ENCODE measurements around the gene KIF7. TPM values are rescaled to one million over a fixed set of nuclear protein-coding genes. Genes with fewer than 3 reads are reported as not detected.

KIF7 gene
- total RNA-seq, 1 donor from 2014 or later, result 4.3 TPM

DNA sequence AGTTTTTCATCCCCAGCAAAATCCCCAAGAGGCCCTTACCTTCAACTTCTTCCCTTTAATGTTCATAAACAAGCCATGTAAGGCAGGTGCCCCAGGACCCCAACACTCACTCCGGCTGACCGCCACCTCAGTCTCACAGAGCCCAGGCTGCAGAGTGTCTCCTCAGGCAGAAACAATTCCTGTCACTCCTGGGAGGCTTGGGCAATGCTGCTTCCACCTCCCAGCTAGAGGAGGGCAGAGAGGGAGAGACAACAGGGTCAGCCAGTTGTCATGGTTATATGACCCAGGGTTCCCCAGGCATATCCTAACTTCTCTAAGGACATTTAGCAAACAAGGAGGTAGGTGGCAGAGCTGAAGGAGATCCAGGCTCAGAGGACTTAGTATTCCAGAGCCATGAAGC is 23.9 kb upstream of the KIF7 start, which contains the start of gene PLIN1:
TSS of gene PLIN1 (minus strand) at position 156 of the 400 bp plus-strand sequence. CDS start 1,878 bp downstream, outside the sequence.
- H3K27ac ChIP-seq, result no peak within 1 kb of the TSS
- H3K4me1 ChIP-seq, result no peaks in the 10 kb centered on the region
- H3K27me3 ChIP-seq, result no peaks in the 10 kb centered on the region
- Mint-ChIP-seq H3K36me3 (no peaks in the 10 kb centered on the region), H3K4me3 (no peak within 1 kb of the TSS), H3K27ac (peak within 1 kb of the TSS; percentile 92), H3K9me3 (no peaks in the 10 kb centered on the region), H3K4me1 (peaks cover 11% of the 10 kb centered on the region), H3K27me3 (ENCODE audit: insufficient read depth, low read depth) (peaks cover 3% of the 10 kb centered on the region)
- H2AFZ ChIP-seq (replicated peaks), result no peak within 1 kb of the TSS
- no peaks in the 10 kb centered on the region for H3K36me3 ChIP-seq
- no peak within 1 kb of the TSS for H3K9ac ChIP-seq
- no peak within 1 kb of the TSS for H3K4me2 ChIP-seq
- no peaks in the 10 kb centered on the region for H3F3A ChIP-seq (ENCODE audit: low read depth)
- no peak for DNase-seq (ENCODE audit: low spot score)
- TF ChIP-seq EZH2 (IDR thresholded peaks at IDR 0.05), result no peak
- no peak for TF ChIP-seq EZH2phosphoT487 (IDR thresholded peaks at IDR 0.05)
- TF ChIP-seq, protein P1, sequence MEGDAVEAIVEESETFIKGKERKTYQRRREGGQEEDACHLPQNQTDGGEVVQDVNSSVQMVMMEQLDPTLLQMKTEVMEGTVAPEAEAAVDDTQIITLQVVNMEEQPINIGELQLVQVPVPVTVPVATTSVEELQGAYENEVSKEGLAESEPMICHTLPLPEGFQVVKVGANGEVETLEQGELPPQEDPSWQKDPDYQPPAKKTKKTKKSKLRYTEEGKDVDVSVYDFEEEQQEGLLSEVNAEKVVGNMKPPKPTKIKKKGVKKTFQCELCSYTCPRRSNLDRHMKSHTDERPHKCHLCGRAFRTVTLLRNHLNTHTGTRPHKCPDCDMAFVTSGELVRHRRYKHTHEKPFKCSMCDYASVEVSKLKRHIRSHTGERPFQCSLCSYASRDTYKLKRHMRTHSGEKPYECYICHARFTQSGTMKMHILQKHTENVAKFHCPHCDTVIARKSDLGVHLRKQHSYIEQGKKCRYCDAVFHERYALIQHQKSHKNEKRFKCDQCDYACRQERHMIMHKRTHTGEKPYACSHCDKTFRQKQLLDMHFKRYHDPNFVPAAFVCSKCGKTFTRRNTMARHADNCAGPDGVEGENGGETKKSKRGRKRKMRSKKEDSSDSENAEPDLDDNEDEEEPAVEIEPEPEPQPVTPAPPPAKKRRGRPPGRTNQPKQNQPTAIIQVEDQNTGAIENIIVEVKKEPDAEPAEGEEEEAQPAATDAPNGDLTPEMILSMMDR (IDR thresholded peaks at IDR 0.05), result no peak
- H3K4me3 ChIP-seq, result no peak within 1 kb of the TSS
- no peaks in the 10 kb centered on the region for H3K79me2 ChIP-seq (ENCODE audit: low read depth)
- H4K20me1 ChIP-seq (ENCODE audit: low read depth), result no peaks in the 10 kb centered on the region
- H3K9me3 ChIP-seq (ENCODE audit: low read depth), result no peaks in the 10 kb centered on the region

DNA sequence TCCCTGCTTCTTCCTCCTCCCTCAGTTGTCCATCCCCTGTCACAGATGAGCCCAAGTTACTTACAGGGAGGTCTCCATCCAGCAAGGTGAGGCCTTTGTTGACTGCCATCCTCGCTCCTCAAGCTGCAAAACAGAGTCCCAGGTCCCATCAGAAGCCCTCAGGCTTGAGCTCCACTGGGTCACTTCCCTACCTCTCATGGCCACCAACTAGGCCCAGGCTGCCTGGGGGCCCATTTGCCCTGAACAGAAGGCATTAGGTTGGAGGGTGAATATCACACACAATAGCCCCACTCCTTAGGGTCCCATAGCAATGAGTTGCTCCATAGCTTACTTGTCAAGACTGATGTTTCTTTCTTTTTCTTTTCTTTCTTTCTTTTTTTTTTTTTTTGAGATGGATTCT is 22.1 kb upstream of the KIF7 start:
- no peak overlapping the region for H3K9ac ChIP-seq
- no peaks in the 10 kb centered on the region for H3K27me3 ChIP-seq
- H3K79me2 ChIP-seq (ENCODE audit: low read depth), result no peaks in the 10 kb centered on the region
- TF ChIP-seq, protein P1 (IDR thresholded peaks at IDR 0.05), result no peak
- DNase-seq (ENCODE audit: low spot score), result no peak
- no peak overlapping the region for H3K4me2 ChIP-seq
- Mint-ChIP-seq H3K27ac (no peak overlapping the region), H3K27me3 (ENCODE audit: insufficient read depth, low read depth) (peaks cover 5% of the 10 kb centered on the region), H3K9me3 (no peaks in the 10 kb centered on the region), H3K4me1 (peaks cover 15% of the 10 kb centered on the region), H3K4me3 (no peak overlapping the region), H3K36me3 (no peaks in the 10 kb centered on the region)
- H4K20me1 ChIP-seq (ENCODE audit: low read depth), result no peaks in the 10 kb centered on the region
- no peak overlapping the region for H3K4me3 ChIP-seq
- H3K9me3 ChIP-seq (ENCODE audit: low read depth), result no peaks in the 10 kb centered on the region
- no peaks in the 10 kb centered on the region for H3F3A ChIP-seq (ENCODE audit: low read depth)
- H2AFZ ChIP-seq (replicated peaks), result no peak overlapping the region
- H3K36me3 ChIP-seq, result no peaks in the 10 kb centered on the region
- H3K4me1 ChIP-seq, result no peaks in the 10 kb centered on the region
- H3K27ac ChIP-seq, result no peak overlapping the region

DNA sequence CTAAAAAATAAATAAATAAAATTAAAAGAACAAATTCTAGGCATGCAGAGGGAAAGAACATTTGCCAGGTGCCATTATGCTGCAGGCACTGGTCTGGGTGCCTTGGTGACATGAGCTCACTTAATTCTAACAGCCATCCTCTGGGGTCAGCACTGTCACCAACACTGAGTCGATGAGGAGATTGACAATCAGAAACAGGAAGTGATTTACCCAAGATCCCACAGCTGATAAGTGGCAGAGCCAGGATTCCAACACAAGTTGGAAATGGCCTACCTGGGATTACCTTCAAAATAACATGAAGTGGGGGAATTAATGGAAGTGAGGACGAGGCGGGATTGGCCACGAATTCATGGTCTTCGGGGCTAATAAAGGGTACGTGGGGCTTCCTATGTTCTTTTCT is 20.3 kb upstream of the KIF7 start:
- H3K27ac Mint-ChIP-seq, result no peak overlapping the region
- Histone ChIP-seq H3K9me3 (ENCODE audit: low read depth) (no peaks in the 10 kb centered on the region), H3K36me3 (no peaks in the 10 kb centered on the region), H3K4me2 (no peak overlapping the region), H3K4me1 (no peaks in the 10 kb centered on the region), H3F3A (ENCODE audit: low read depth) (no peaks in the 10 kb centered on the region), H3K79me2 (ENCODE audit: low read depth) (no peaks in the 10 kb centered on the region), H2AFZ (replicated peaks) (no peak overlapping the region), H3K27ac (no peak overlapping the region), H3K4me3 (no peak overlapping the region), H3K9ac (no peak overlapping the region), H4K20me1 (ENCODE audit: low read depth) (no peaks in the 10 kb centered on the region), H3K27me3 (no peaks in the 10 kb centered on the region)
- H3K4me3 Mint-ChIP-seq, result no peak overlapping the region
- H3K9me3 Mint-ChIP-seq, result no peaks in the 10 kb centered on the region
- no peak for DNase-seq (ENCODE audit: low spot score)
- H3K4me1 Mint-ChIP-seq, result peaks cover 17% of the 10 kb centered on the region
- H3K36me3 Mint-ChIP-seq, result no peaks in the 10 kb centered on the region
- TF ChIP-seq EZH2 (IDR thresholded peaks at IDR 0.05), result no peak
- no peak for TF ChIP-seq EZH2phosphoT487 (IDR thresholded peaks at IDR 0.05)
- TF ChIP-seq, protein P1 (IDR thresholded peaks at IDR 0.05), result no peak
- H3K27me3 Mint-ChIP-seq (ENCODE audit: insufficient read depth, low read depth), result peaks cover 5% of the 10 kb centered on the region
